22Rv1 (cell line): ENCODE data around the gene UBB.

ENCODE experiments used
- H3K27ac ChIP-seq: fragments of 450-650 bp; 2 replicates; pipeline ENCODE4 v1.5.1; 2017
- ZFX ChIP-seq: fragments of 450-650 bp; IDR thresholded peaks from 2 replicates; pipeline ENCODE4 v1.6.1; 2017; ENCODE audit warnings: antibody characterized with exemption, borderline replicate concordance
- TF ChIP-seq, protein P1 (sequence below): fragments of 450-650 bp; IDR thresholded peaks from 2 replicates; pipeline ENCODE4 v1.5.1; 2017; ENCODE audit warnings: mild to moderate bottlenecking

The UBB gene

DNA sequence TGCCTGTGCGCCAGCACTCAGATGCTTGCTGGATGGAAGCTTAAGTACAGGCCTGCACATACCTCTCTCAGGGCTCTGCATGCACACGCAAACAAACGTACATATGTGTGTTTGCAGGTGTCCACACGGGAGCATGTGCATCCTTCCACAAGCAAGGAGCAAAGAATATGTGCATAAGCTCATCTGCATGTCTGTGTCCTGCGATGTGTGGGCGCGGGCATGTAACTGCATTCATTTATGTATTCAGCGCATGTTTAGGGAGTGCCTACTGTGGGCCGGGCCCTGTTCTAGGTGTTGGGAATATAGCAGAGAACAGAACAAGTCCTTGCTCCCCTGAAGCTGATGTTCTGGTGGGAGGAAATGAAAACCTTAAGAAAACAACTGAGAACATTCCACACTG, 48.2 kb downstream of the UBB start:
- TF ChIP-seq, protein P1, sequence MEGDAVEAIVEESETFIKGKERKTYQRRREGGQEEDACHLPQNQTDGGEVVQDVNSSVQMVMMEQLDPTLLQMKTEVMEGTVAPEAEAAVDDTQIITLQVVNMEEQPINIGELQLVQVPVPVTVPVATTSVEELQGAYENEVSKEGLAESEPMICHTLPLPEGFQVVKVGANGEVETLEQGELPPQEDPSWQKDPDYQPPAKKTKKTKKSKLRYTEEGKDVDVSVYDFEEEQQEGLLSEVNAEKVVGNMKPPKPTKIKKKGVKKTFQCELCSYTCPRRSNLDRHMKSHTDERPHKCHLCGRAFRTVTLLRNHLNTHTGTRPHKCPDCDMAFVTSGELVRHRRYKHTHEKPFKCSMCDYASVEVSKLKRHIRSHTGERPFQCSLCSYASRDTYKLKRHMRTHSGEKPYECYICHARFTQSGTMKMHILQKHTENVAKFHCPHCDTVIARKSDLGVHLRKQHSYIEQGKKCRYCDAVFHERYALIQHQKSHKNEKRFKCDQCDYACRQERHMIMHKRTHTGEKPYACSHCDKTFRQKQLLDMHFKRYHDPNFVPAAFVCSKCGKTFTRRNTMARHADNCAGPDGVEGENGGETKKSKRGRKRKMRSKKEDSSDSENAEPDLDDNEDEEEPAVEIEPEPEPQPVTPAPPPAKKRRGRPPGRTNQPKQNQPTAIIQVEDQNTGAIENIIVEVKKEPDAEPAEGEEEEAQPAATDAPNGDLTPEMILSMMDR = no peak
- no peak for TF ChIP-seq ZFX

GRCh38 chr17:16430650-16431049, 49.8 kb downstream of the UBB start:
- TF ChIP-seq ZFX = no peak
- TF ChIP-seq, protein P1 = no peak
- no peak overlapping the region for H3K27ac ChIP-seq

More for the DNA sequence above, 48.2 kb downstream of the UBB start:
- no peak overlapping the region for H3K27ac ChIP-seq

- no peak overlapping the region for H3K27ac ChIP-seq
- TF ChIP-seq, protein P1 = no peak
- no peak for TF ChIP-seq ZFX
Measured at GRCh38 chr17:16432017-16432416, 51.1 kb downstream of the UBB start.
